Measurements from ENCODE around the gene ARAP1.

- no peak for TF ChIP-seq CTCF (IDR thresholded peaks at IDR 0.05 in 8 of 11, conservative IDR thresholded peaks at IDR 0.05 in 3 of 11)
- no peak for TF ChIP-seq POLR2A (IDR thresholded peaks at IDR 0.05)
These were observed 90.7 kb downstream of the ARAP1 start for GRCh38 chr11:72661486-72661885.

Measured in spleen (tissue), 7 donors.